ENCODE results near the gene TNS2. TPM values are rescaled to one million over a fixed set of nuclear protein-coding genes. Genes with fewer than 3 reads are reported as not detected.
A peak's percentile ranks its signal among the peaks of the same experiment; 100 is the strongest.

The TNS2 gene
- total and polyA plus RNA-seq, 2 donors (not counting 1 experiment from before 2014, with no cell fraction given): 0.60 to 1.3 TPM

DNA sequence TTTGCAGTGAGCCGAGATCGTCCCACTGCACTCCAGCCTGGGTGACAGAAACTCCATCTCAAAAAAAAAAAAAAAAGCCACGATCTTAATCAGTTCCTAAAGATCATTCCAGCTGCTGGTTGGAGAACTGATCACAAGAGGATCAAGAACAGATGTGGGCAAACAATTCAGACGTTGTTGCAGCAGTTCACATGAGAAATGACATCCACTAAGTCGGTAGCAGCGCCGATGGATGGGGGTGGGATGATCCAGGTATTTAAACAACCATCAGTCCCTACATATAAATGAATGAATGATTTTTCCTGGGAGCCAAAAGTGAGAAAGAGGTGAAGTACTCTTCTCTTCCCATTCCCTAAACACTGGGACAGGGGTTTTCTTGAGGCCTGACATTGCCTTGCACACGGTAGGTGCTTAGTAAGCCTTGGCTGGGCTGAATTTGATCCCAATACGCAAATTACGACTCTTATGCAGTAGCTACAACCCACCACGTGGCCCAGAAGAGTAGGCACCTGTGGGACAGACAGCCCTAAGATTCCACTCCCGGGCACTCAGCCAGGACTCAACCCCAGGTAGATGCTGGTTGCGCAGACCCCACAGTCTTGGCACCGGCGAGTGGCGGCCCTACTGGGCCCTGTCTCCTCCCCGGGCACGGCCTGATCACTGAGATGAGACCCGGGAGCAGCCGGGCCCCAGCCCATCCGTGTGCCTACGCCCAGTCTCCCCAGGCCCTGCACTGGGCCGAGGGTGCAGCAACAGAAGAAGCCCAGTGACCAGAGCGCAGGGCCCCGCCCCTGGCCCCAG is 28.8 kb downstream of the TNS2 start:
- Histone ChIP-seq H2AFZ (ENCODE audit: insufficient read depth, low read depth, low read length, poor library complexity, severe bottlenecking) (peak overlapping the region; percentile 99), H3K27me3 (replicated peaks in 1 of 4; ENCODE audit: control extremely low read depth in 1 of 4, control insufficient read depth in 3 of 4, insufficient read depth in 4 of 4, low read length in 3 of 4) (peaks cover 0 to 8% (median 0%) of the 10 kb centered on the region in 4 experiments), H3K27ac (ENCODE audit: low read length in 2 of 2) (peak overlapping the region; percentile 44 to 75), H3K4me1 (ENCODE audit: control insufficient read depth in 2 of 2, insufficient read depth in 2 of 2, low read length in 2 of 2) (peaks cover 10 to 17% of the 10 kb centered on the region in 2 donors), H3K79me2 (ENCODE audit: control insufficient read depth, insufficient read depth, low read length) (peaks cover 23% of the 10 kb centered on the region), H3K36me3 (replicated peaks in 1 of 2; ENCODE audit: control extremely low read depth in 1 of 2, control insufficient read depth in 1 of 2, extremely low read depth in 1 of 2, insufficient read depth in 2 of 2, low read length in 1 of 2) (peaks cover 0 to 30% of the 10 kb centered on the region in 2 experiments), H3K4me2 (replicated peaks; ENCODE audit: low read depth, low read length, poor library complexity, severe bottlenecking) (peak overlapping the region; percentile 82), H3K4me3 (ENCODE audit: control extremely low read depth in 1 of 5, extremely low read depth in 1 of 5, insufficient read depth in 1 of 5, low read depth in 2 of 5, low read length in 4 of 5) (peak overlapping the region; percentile 60 to 98 (median 80)), H4K20me1 (ENCODE audit: control insufficient read depth, insufficient read depth, low read length, poor library complexity, severe bottlenecking) (peaks cover 14% of the 10 kb centered on the region), H3K9ac (ENCODE audit: low read length) (peak overlapping the region; percentile 81), H3K9me3 (ENCODE audit: control extremely low read depth in 1 of 3, control insufficient read depth in 2 of 3, insufficient read depth in 1 of 3, low read length in 2 of 3) (no peaks in the 10 kb centered on the region)
- ATAC-seq (ENCODE audit: low read depth) (peak; percentile 6), DNase-seq (peak; percentile 69)
- peak overlapping the region; percentile 95 for H3K4me3 Mint-ChIP-seq
- 2% methylated on average over 17 of the region's 25 CpGs for WGBS (ENCODE audit: insufficient coverage)
- H3K4me1 Mint-ChIP-seq: peaks cover 35% of the 10 kb centered on the region
- no peaks in the 10 kb centered on the region for H3K9me3 Mint-ChIP-seq (ENCODE audit: insufficient read depth)
- peak overlapping the region; percentile 95 for H3K27ac Mint-ChIP-seq
- peaks cover 4% of the 10 kb centered on the region for H3K27me3 Mint-ChIP-seq
- intact Hi-C loops (cut with micrococcal nuclease): loop anchor here (1.0 to 10.0 kb wide), 6 partner anchors 12 to 246 kb away; partner anchors contain the start of genes AAAS, CSAD, EIF4B and IGFBP6
- ChIA-PET POLR2A (interaction anchor here (0.7 to 1.5 kb wide), 12 partner anchors 10 to 1840 kb away, joined by 3 to 11 read pairs (median 4); partner anchors contain the start of genes DAZAP2, IGFBP6, PFDN5 and TARBP2), CTCF (interaction anchor here (0.5 to 6.9 kb wide), 9 partner anchors 10 to 243 kb away, joined by 3 to 62 read pairs (median 6); partner anchors contain the start of genes AAAS, CSAD, EIF4B and IGFBP6)
- TF ChIP-seq, protein P1, sequence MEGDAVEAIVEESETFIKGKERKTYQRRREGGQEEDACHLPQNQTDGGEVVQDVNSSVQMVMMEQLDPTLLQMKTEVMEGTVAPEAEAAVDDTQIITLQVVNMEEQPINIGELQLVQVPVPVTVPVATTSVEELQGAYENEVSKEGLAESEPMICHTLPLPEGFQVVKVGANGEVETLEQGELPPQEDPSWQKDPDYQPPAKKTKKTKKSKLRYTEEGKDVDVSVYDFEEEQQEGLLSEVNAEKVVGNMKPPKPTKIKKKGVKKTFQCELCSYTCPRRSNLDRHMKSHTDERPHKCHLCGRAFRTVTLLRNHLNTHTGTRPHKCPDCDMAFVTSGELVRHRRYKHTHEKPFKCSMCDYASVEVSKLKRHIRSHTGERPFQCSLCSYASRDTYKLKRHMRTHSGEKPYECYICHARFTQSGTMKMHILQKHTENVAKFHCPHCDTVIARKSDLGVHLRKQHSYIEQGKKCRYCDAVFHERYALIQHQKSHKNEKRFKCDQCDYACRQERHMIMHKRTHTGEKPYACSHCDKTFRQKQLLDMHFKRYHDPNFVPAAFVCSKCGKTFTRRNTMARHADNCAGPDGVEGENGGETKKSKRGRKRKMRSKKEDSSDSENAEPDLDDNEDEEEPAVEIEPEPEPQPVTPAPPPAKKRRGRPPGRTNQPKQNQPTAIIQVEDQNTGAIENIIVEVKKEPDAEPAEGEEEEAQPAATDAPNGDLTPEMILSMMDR (IDR thresholded peaks at IDR 0.05): peak; percentile 18
- no peak for TF ChIP-seq EZH2 (IDR thresholded peaks at IDR 0.05; ENCODE audit: borderline replicate concordance, insufficient read depth, low read depth, low read length, poor library complexity, severe bottlenecking)
